SK-N-SH treated with all-trans-retinoic acid at 6 μM for 48 hours (cell line): ENCODE results near the gene ITPKA.
"Not testable (repeated sequence)": the region's sequence is repeated elsewhere in the genome, so short reads cannot be mapped to it uniquely, and the experiment has no call there.

Source experiments
- ATAC-seq: fragments of 200-7000 bp; cut with Tn5 transposase; 3 replicates; pipeline ENCODE4 v1.9.1; 2020; ENCODE audit warnings: mild to moderate bottlenecking, moderate library complexity
- ARNTL ChIP-seq: fragments of 450-650 bp; formaldehyde crosslinking; IDR thresholded peaks from 2 replicates; pipeline ENCODE4 v1.5.0; 2020; ENCODE audit warnings: low read depth, mild to moderate bottlenecking, moderate library complexity, borderline replicate concordance
- BACH2 ChIP-seq: fragments of 250-450 bp; sonication (Bioruptor Pico); IDR thresholded peaks from 2 replicates; pipeline ENCODE4 v1.9.0; 2021; ENCODE audit warnings: mild to moderate bottlenecking, borderline replicate concordance
- CSDC2 ChIP-seq: fragments of 250-450 bp; sonication (Bioruptor Pico); IDR thresholded peaks from 2 replicates; pipeline ENCODE4 v1.5.0; 2020; ENCODE audit warnings: mild to moderate bottlenecking, moderate library complexity
- ESRRG ChIP-seq: fragments of 250-450 bp; sonication (Bioruptor Pico); IDR thresholded peaks from 2 replicates; pipeline ENCODE4 v1.6.1; 2021; ENCODE audit warnings: mild to moderate bottlenecking
- GLIS3 ChIP-seq: fragments of 250-450 bp; sonication (Bioruptor Pico); IDR thresholded peaks from 2 replicates; pipeline ENCODE4 v1.5.0; 2020; ENCODE audit warnings: mild to moderate bottlenecking, moderate library complexity
- ISL1 ChIP-seq: fragments of 250-450 bp; sonication (Bioruptor Pico); IDR thresholded peaks from 2 replicates; pipeline ENCODE4 v2.1.2; 2022; ENCODE audit warnings: mild to moderate bottlenecking, moderate library complexity
- OSR1 ChIP-seq: fragments of 250-450 bp; sonication (Bioruptor Pico); IDR thresholded peaks from 2 replicates; pipeline ENCODE4 v1.8.0; 2022; ENCODE audit warnings: moderate library complexity, mild to moderate bottlenecking, inconsistent platforms
- PATZ1 ChIP-seq: fragments of 250-450 bp; sonication (Bioruptor Pico); IDR thresholded peaks from 2 replicates; pipeline ENCODE4 v1.8.0; 2020; ENCODE audit warnings: mild to moderate bottlenecking, moderate library complexity, borderline replicate concordance
- PPARA ChIP-seq: fragments of 250-450 bp; sonication (Bioruptor Pico); IDR thresholded peaks from 2 replicates; pipeline ENCODE4 v1.5.0; 2020; ENCODE audit warnings: mild to moderate bottlenecking, borderline replicate concordance
- RARB ChIP-seq: fragments of 250-450 bp; sonication (Bioruptor Pico); IDR thresholded peaks from 2 replicates; pipeline ENCODE4 v1.8.0; 2021; ENCODE audit warnings: mild to moderate bottlenecking, moderate library complexity
- SNAI2 ChIP-seq: fragments of 250-450 bp; sonication (Bioruptor Pico); IDR thresholded peaks from 2 replicates; pipeline ENCODE4 v1.5.0; 2020; ENCODE audit warnings: mild to moderate bottlenecking, moderate library complexity
- TCF4 ChIP-seq: fragments of 250-450 bp; sonication (Bioruptor Pico); IDR thresholded peaks from 2 replicates; pipeline ENCODE4 v1.8.0; 2021; ENCODE audit warnings: mild to moderate bottlenecking, moderate library complexity, borderline replicate concordance
- TOX ChIP-seq: fragments of 250-450 bp; sonication (Bioruptor Pico); IDR thresholded peaks from 2 replicates; pipeline ENCODE4 v1.8.0; 2021; ENCODE audit warnings: mild to moderate bottlenecking, moderate library complexity, borderline replicate concordance
- ZC3H10 ChIP-seq: fragments of 250-450 bp; sonication (Bioruptor Pico); IDR thresholded peaks from 2 replicates; pipeline ENCODE4 v1.5.1; 2021; ENCODE audit warnings: mild to moderate bottlenecking, moderate library complexity
- ZFP3 ChIP-seq: fragments of 250-450 bp; sonication (Bioruptor Pico); IDR thresholded peaks from 2 replicates; pipeline ENCODE4 v1.5.0; 2020; ENCODE audit warnings: mild to moderate bottlenecking, moderate library complexity
- ZFP30 ChIP-seq: fragments of 450-650 bp; formaldehyde crosslinking; IDR thresholded peaks from 2 replicates; pipeline ENCODE4 v1.5.0; 2022; ENCODE audit warnings: mild to moderate bottlenecking, moderate library complexity
- ZNF70 ChIP-seq: fragments of 450-650 bp; formaldehyde crosslinking; IDR thresholded peaks from 2 replicates; pipeline ENCODE4 v1.5.0; 2020; ENCODE audit warnings: mild to moderate bottlenecking, moderate library complexity
- ZNF8 ChIP-seq: fragments of 450-650 bp; formaldehyde crosslinking; IDR thresholded peaks from 2 replicates; pipeline ENCODE4 v1.5.0; 2020; ENCODE audit warnings: mild to moderate bottlenecking, moderate library complexity
- TF ChIP-seq, protein P1 (sequence below): fragments of 250-450 bp; sonication (Bioruptor Pico); IDR thresholded peaks from 2 replicates; pipeline ENCODE4 v1.5.1; 2021; ENCODE audit warnings: mild to moderate bottlenecking, moderate library complexity
- TF ChIP-seq, protein P2 (sequence below): fragments of 250-450 bp; sonication (Bioruptor Pico); IDR thresholded peaks from 2 replicates; pipeline ENCODE4 v1.5.0; 2020; ENCODE audit warnings: mild to moderate bottlenecking, moderate library complexity
- TF ChIP-seq, protein P3 (sequence below): fragments of 250-450 bp; sonication (Bioruptor Pico); IDR thresholded peaks from 2 replicates; pipeline ENCODE4 v1.8.0; 2021; ENCODE audit warnings: low read depth, mild to moderate bottlenecking, moderate library complexity, borderline replicate concordance

The ITPKA gene

GRCh38 chr15:41469644-41470043 lies 24.0 kb upstream of the ITPKA start:
- ATAC-seq: not testable (repeated sequence)
- TF ChIP-seq ZNF8 (CRISPR knock-in tag): peak; percentile 60; the same call in 1 of the 2 replicates

DNA sequence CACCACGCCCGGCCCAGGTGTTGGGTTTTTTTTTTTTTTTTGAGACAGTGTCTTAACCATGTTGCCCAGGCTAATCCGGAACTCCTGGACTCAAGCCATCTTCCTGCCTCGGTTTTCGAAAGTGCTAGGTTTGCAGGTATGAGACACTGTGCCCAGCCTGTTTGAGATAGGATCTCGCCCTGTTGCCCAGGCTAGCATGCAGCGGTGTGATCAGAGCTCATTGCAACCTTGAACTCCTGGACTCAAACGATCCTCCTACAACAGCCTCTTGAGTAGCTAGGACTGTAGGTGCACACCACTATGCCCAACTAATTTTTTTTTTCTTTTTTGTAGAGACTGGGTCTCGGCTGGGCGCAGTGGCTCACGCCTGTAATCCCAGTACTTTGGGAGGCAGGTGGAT lies 20.3 kb upstream of the ITPKA start:
- no peak for TF ChIP-seq ZC3H10 (CRISPR knock-in tag)

GRCh38 chr15:41474436-41474835 lies 19.2 kb upstream of the ITPKA start:
- no peak for ATAC-seq
- no peak for TF ChIP-seq TCF4 (CRISPR knock-in tag)
- TF ChIP-seq SNAI2 (CRISPR knock-in tag): no peak
- TF ChIP-seq, protein P1, sequence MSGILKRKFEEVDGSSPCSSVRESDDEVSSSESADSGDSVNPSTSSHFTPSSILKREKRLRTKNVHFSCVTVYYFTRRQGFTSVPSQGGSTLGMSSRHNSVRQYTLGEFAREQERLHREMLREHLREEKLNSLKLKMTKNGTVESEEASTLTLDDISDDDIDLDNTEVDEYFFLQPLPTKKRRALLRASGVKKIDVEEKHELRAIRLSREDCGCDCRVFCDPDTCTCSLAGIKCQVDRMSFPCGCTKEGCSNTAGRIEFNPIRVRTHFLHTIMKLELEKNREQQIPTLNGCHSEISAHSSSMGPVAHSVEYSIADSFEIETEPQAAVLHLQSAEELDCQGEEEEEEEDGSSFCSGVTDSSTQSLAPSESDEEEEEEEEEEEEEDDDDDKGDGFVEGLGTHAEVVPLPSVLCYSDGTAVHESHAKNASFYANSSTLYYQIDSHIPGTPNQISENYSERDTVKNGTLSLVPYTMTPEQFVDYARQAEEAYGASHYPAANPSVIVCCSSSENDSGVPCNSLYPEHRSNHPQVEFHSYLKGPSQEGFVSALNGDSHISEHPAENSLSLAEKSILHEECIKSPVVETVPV (CRISPR knock-in tag): no peak
- no peak for TF ChIP-seq TOX (CRISPR knock-in tag)
- TF ChIP-seq, protein P2, sequence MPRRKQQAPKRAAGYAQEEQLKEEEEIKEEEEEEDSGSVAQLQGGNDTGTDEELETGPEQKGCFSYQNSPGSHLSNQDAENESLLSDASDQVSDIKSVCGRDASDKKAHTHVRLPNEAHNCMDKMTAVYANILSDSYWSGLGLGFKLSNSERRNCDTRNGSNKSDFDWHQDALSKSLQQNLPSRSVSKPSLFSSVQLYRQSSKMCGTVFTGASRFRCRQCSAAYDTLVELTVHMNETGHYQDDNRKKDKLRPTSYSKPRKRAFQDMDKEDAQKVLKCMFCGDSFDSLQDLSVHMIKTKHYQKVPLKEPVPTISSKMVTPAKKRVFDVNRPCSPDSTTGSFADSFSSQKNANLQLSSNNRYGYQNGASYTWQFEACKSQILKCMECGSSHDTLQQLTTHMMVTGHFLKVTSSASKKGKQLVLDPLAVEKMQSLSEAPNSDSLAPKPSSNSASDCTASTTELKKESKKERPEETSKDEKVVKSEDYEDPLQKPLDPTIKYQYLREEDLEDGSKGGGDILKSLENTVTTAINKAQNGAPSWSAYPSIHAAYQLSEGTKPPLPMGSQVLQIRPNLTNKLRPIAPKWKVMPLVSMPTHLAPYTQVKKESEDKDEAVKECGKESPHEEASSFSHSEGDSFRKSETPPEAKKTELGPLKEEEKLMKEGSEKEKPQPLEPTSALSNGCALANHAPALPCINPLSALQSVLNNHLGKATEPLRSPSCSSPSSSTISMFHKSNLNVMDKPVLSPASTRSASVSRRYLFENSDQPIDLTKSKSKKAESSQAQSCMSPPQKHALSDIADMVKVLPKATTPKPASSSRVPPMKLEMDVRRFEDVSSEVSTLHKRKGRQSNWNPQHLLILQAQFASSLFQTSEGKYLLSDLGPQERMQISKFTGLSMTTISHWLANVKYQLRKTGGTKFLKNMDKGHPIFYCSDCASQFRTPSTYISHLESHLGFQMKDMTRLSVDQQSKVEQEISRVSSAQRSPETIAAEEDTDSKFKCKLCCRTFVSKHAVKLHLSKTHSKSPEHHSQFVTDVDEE (CRISPR knock-in tag): no peak
- TF ChIP-seq ZFP3: no peak
- no peak for TF ChIP-seq ARNTL
- TF ChIP-seq RARB (CRISPR knock-in tag): no peak
- no peak for TF ChIP-seq ESRRG (CRISPR knock-in tag)
- TF ChIP-seq, protein P3, sequence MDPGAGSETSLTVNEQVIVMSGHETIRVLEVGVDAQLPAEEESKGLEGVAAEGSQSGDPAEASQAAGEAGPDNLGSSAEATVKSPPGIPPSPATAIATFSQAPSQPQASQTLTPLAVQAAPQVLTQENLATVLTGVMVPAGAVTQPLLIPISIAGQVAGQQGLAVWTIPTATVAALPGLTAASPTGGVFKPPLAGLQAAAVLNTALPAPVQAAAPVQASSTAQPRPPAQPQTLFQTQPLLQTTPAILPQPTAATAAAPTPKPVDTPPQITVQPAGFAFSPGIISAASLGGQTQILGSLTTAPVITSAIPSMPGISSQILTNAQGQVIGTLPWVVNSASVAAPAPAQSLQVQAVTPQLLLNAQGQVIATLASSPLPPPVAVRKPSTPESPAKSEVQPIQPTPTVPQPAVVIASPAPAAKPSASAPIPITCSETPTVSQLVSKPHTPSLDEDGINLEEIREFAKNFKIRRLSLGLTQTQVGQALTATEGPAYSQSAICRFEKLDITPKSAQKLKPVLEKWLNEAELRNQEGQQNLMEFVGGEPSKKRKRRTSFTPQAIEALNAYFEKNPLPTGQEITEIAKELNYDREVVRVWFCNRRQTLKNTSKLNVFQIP (CRISPR knock-in tag): no peak
- no peak for TF ChIP-seq ISL1 (CRISPR knock-in tag)
- TF ChIP-seq PATZ1 (CRISPR knock-in tag): no peak
- TF ChIP-seq ZNF70 (CRISPR knock-in tag): no peak
- no peak for TF ChIP-seq PPARA (CRISPR knock-in tag)
- no peak for TF ChIP-seq CSDC2
- no peak for TF ChIP-seq ZC3H10 (CRISPR knock-in tag)
- TF ChIP-seq GLIS3 (CRISPR knock-in tag): no peak
- TF ChIP-seq ZFP30 (CRISPR knock-in tag): no peak
- no peak for TF ChIP-seq ZNF8 (CRISPR knock-in tag)
- TF ChIP-seq, all 23 proteins: peak for 0

More for the DNA sequence above, 20.3 kb upstream of the ITPKA start:
- ATAC-seq: no peak

DNA sequence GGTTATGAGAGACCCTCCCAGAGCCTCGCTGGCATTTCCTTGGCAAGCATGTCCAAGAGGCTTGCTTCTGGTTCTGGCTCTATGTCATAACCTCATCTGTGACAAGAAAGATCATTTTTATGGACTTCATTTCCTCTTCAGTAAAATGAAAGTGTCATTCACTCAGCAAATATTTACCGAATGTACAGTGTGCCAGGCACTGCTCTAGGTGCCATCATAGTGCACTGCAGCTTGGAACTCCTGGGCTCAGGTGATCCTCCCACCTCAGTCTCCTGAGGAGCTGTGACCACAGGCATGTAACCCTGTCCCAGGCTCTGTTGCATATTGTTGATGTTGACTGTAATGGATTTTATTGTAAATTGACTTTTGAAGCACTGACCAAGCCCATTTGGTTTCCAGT lies 18.7 kb upstream of the ITPKA start:
- no peak for ATAC-seq
- no peak for TF ChIP-seq ESRRG (CRISPR knock-in tag)
- TF ChIP-seq RARB (CRISPR knock-in tag): no peak
- TF ChIP-seq ZNF70 (CRISPR knock-in tag): no peak
- no peak for TF ChIP-seq ZNF8 (CRISPR knock-in tag)
- TF ChIP-seq OSR1 (CRISPR knock-in tag): no peak
- no peak for TF ChIP-seq SNAI2 (CRISPR knock-in tag)
- no peak for TF ChIP-seq ZFP3
- TF ChIP-seq BACH2: no peak
- TF ChIP-seq, protein P3 (CRISPR knock-in tag): no peak
- TF ChIP-seq, protein P1 (CRISPR knock-in tag): no peak
- TF ChIP-seq PPARA (CRISPR knock-in tag): no peak
- TF ChIP-seq, protein P2 (CRISPR knock-in tag): no peak
